22Rv1 (cell line): ENCODE measurements around the gene SIRT7.

Source experiments
- ZFX ChIP-seq: fragments of 450-650 bp; IDR thresholded peaks from 2 replicates; pipeline ENCODE4 v1.6.1; 2017; ENCODE audit warnings: antibody characterized with exemption, borderline replicate concordance
- TF ChIP-seq, protein P1 (sequence below): fragments of 450-650 bp; IDR thresholded peaks from 2 replicates; pipeline ENCODE4 v1.5.1; 2017; ENCODE audit warnings: mild to moderate bottlenecking

DNA sequence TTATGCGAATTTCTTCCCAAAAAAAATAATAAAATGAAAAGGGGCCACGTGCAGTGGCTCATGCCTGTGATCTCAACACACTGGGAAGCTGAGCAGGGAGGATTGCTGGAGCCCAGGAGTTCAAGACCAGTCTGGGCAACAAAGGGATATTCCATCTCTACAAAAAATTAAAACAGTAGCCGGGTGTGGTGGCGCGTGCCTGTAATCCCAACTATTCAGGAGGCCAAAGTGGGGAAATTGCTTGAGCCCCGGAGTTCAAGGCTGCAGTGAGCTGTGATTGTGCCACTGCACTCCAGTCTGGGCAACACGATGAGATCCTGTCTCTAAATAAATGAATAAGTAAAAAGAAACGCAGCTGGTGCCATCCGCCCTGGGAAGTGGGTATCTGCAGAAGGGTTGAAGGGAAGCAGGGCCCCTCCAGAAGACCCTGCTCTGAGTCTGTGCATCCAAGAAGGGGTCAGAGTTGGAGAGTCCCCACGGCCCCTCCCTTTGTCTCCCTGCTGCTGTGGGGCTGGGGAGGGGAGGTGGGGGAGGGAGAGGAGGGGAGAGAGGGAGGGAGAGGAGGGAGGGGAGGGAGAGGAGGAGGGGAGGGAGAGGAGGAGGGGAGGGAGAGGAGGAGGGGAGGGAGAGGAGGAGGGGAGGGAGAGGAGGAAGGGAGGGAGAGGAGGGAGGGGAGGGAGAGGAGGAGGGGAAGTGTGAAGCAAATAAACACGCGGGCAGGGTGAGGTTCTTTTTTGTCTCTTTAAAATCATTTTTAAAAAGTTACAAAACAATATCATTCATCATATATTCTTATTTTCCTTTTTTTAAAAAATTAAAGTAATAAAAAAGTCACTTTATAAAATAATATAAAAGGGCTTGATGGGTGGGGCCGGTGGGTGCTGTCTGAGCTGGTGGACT, 34.1 kb upstream of the SIRT7 start:
- TF ChIP-seq, protein P1, sequence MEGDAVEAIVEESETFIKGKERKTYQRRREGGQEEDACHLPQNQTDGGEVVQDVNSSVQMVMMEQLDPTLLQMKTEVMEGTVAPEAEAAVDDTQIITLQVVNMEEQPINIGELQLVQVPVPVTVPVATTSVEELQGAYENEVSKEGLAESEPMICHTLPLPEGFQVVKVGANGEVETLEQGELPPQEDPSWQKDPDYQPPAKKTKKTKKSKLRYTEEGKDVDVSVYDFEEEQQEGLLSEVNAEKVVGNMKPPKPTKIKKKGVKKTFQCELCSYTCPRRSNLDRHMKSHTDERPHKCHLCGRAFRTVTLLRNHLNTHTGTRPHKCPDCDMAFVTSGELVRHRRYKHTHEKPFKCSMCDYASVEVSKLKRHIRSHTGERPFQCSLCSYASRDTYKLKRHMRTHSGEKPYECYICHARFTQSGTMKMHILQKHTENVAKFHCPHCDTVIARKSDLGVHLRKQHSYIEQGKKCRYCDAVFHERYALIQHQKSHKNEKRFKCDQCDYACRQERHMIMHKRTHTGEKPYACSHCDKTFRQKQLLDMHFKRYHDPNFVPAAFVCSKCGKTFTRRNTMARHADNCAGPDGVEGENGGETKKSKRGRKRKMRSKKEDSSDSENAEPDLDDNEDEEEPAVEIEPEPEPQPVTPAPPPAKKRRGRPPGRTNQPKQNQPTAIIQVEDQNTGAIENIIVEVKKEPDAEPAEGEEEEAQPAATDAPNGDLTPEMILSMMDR: no peak
- TF ChIP-seq ZFX: no peak
